Prostate gland (tissue), 2 donors: ENCODE results near the gene USP10. TPM values are rescaled to one million over a fixed set of nuclear protein-coding genes. Genes with fewer than 3 reads are reported as not detected.
A peak's percentile ranks its signal among the peaks of the same experiment; 100 is the strongest.

Experiments used
- DNase-seq: peaks from one replicate; pipeline ENCODE4 v3.0.0-alpha.2; 2019; ENCODE audit warnings: low spot score
- H3K27ac ChIP-seq, 2 donors: fragments of 200-600 bp; sonication (generic); 2 replicates each; pipeline ENCODE4 v1.5.1; 2017 to 2019
- H3K27me3 ChIP-seq: fragments of 200-600 bp; sonication (generic); replicated peaks from 2 replicates; pipeline ENCODE4 v1.5.1; 2019; ENCODE audit not compliant: insufficient read depth
- H3K36me3 ChIP-seq, 2 donors: fragments of 200-600 bp; sonication (generic); 1 replicate in 1 of 2; 2 replicates in 1 of 2; pipeline versions ENCODE4 v1.5.1 to v1.8.1; 2017 to 2019
- H3K4me1 ChIP-seq: fragments of 200-600 bp; sonication (generic); replicated peaks from 2 replicates; pipeline ENCODE4 v1.5.1; 2019
- H3K4me3 ChIP-seq, 2 donors: fragments of 200-600 bp; sonication (generic); 2 replicates each; pipeline ENCODE4 v1.5.1; 2017 to 2019
- H3K9me3 ChIP-seq: fragments of 200-600 bp; sonication (generic); 2 replicates; pipeline ENCODE4 v1.5.1; 2017
- CTCF ChIP-seq, 4 experiments: fragments of 200-600 bp in 2 of 4; fragments of 450-650 bp in 2 of 4; sonication (generic) in 2 of 4; IDR thresholded peaks; 1 replicate in 3 of 4; 2 replicates in 1 of 4; pipeline ENCODE4 v1.5.1; 2016 to 2019; ENCODE audit warnings: antibody characterized with exemption in 4 of 4, mild to moderate bottlenecking in 2 of 4, moderate library complexity in 2 of 4
- POLR2A ChIP-seq: fragments of 450-650 bp; IDR thresholded peaks from one replicate; pipeline ENCODE4 v1.6.1; 2016; ENCODE audit warnings: antibody characterized with exemption, mild to moderate bottlenecking
- POLR2AphosphoS5 ChIP-seq: sonication (generic); formaldehyde crosslinking; IDR thresholded peaks from one replicate; pipeline ENCODE4 v1.6.1; 2017; ENCODE audit warnings: antibody characterized with exemption
- WGBS: methylation state at CpG from one replicate; pipeline ENCODE4 v1.1.5; 2018; 5-methylcytosine and 5-hydroxymethylcytosine counted together
- intact Hi-C: fragments of 100-400 bp; cut with DNase I; formaldehyde crosslinking; loops from one replicate; pipeline ENCODE4 v1.14.2; 2022
- total RNA-seq, 2 donors: library from RNA; depleted of rRNA; stranded (reverse); fragments of >200 nt; gene quantifications; one replicate each; pipeline ENCODE4 v1.1.0, GENCODE V29; 2016

Gene USP10
- total RNA-seq, 2 donors from 2014 or later: 57.4 to 95.7 TPM

GRCh38 chr16:84758627-84759026 is 58.8 kb downstream of the USP10 start:
- WGBS: 60% methylated on average over 7 of the region's 7 CpGs
- no peaks in the 10 kb centered on the region for H3K9me3 ChIP-seq
- DNase-seq: no peak
- intact Hi-C loops: loop anchor here (5.0 kb wide), 1 partner anchor 59 kb away; the partner anchor contains the start of gene CRISPLD2
- H3K4me3 ChIP-seq: no peak overlapping the region
- peak overlapping the region in 1 of 2 donors; percentile 53 for H3K27ac ChIP-seq
- H3K4me1 ChIP-seq: no peaks in the 10 kb centered on the region
- no peak for TF ChIP-seq POLR2AphosphoS5
- TF ChIP-seq POLR2A: no peak
- no peak for TF ChIP-seq CTCF (IDR thresholded peaks at IDR 0.05)
- H3K27me3 ChIP-seq: no peaks in the 10 kb centered on the region
- H3K36me3 ChIP-seq: peaks cover 0 to 9% of the 10 kb centered on the region in 2 donors

GRCh38 chr16:84759061-84759460 is 59.3 kb downstream of the USP10 start:
- H3K4me3 ChIP-seq: no peak overlapping the region
- no peak for TF ChIP-seq POLR2AphosphoS5
- TF ChIP-seq CTCF (IDR thresholded peaks at IDR 0.05): no peak
- no peak for TF ChIP-seq POLR2A
- H3K9me3 ChIP-seq: no peaks in the 10 kb centered on the region
- peak overlapping the region in 1 of 2 donors; percentile 53 for H3K27ac ChIP-seq
- WGBS: 57% methylated on average over 8 of the region's 8 CpGs
- peaks cover 0 to 13% of the 10 kb centered on the region in 2 donors for H3K36me3 ChIP-seq
- intact Hi-C loops: loop anchor here (5.0 kb wide), 1 partner anchor 58 kb away; the partner anchor contains the start of gene CRISPLD2
- no peaks in the 10 kb centered on the region for H3K27me3 ChIP-seq
- no peak for DNase-seq
- H3K4me1 ChIP-seq: no peaks in the 10 kb centered on the region

- no peak overlapping the region for H3K4me3 ChIP-seq
- no peaks in the 10 kb centered on the region for H3K27me3 ChIP-seq
- no peak for DNase-seq
- no peak overlapping the region for H3K27ac ChIP-seq
- TF ChIP-seq POLR2A (no peak), CTCF (IDR thresholded peaks at IDR 0.05) (no peak), POLR2AphosphoS5 (no peak)
- no peaks in the 10 kb centered on the region for H3K9me3 ChIP-seq
- 55% methylated on average over 3 of the region's 3 CpGs for WGBS
- intact Hi-C loops: loop anchor here (5.0 kb wide), 1 partner anchor 57 kb away; the partner anchor contains the start of gene CRISPLD2
- peaks cover 0 to 15% of the 10 kb centered on the region in 2 donors for H3K36me3 ChIP-seq
- H3K4me1 ChIP-seq: no peaks in the 10 kb centered on the region
Measured at GRCh38 chr16:84759906-84760305, 60.1 kb downstream of the USP10 start.

- no peaks in the 10 kb centered on the region for H3K27me3 ChIP-seq
- DNase-seq: no peak
- no peak overlapping the region for H3K27ac ChIP-seq
- no peaks in the 10 kb centered on the region for H3K9me3 ChIP-seq
- no peaks in the 10 kb centered on the region for H3K4me1 ChIP-seq
- intact Hi-C loops: no loop called here
- WGBS: 86% methylated on average over 17 of the region's 17 CpGs
- H3K36me3 ChIP-seq: peaks cover 0 to 15% of the 10 kb centered on the region in 2 donors
- TF ChIP-seq CTCF (IDR thresholded peaks at IDR 0.05): no peak
- TF ChIP-seq POLR2A: no peak
- no peak for TF ChIP-seq POLR2AphosphoS5
- H3K4me3 ChIP-seq: no peak overlapping the region
Measured at GRCh38 chr16:84761448-84762368, 61.9 kb downstream of the USP10 start.
